Naive B cell (primary cell): ENCODE measurements around the gene MCMBP. TPM values are rescaled to one million over a fixed set of nuclear protein-coding genes. Genes with fewer than 3 reads are reported as not detected.
A peak's percentile ranks its signal among the peaks of the same experiment; 100 is the strongest.
"Not testable (repeated sequence)": the region's sequence is repeated elsewhere in the genome, so short reads cannot be mapped to it uniquely, and the experiment has no call there.

Source experiments
- ATAC-seq, 2 donors: fragments of 150-1000 bp; cut with Tn5 transposase; 2 replicates each; pipeline ENCODE4 v1.10.0; 2021; ENCODE audit warnings: low read depth in 2 of 2, mild to moderate bottlenecking in 2 of 2, moderate library complexity in 2 of 2
- DNase-seq: peaks from one replicate; pipeline ENCODE4 v3.0.0; 2022
- H3K27ac Mint-ChIP-seq, 6 donors: one replicate each; pipeline ENCODE4 v1.8.0; 2020 to 2022; ENCODE audit warnings: mild to moderate bottlenecking in 6 of 6, mixed read lengths in 6 of 6, moderate library complexity in 5 of 6, inconsistent platforms in 2 of 6
- H3K27me3 Mint-ChIP-seq, 3 donors: one replicate each; pipeline ENCODE4 v1.8.0; 2021 to 2022; ENCODE audit warnings: mixed read lengths in 3 of 3, mild to moderate bottlenecking in 1 of 3
- H3K36me3 Mint-ChIP-seq, 2 donors: one replicate each; pipeline ENCODE4 v1.8.0; 2020 to 2022; ENCODE audit warnings: mixed read lengths in 2 of 2, inconsistent platforms in 1 of 2, mild to moderate bottlenecking in 1 of 2
- H3K4me1 Mint-ChIP-seq, 3 donors: one replicate each; pipeline ENCODE4 v1.8.0; 2020 to 2022; ENCODE audit warnings: mixed read lengths in 3 of 3, inconsistent platforms in 1 of 3, mild to moderate bottlenecking in 1 of 3, moderate library complexity in 1 of 3
- H3K4me3 Mint-ChIP-seq, 8 donors: one replicate each; pipeline ENCODE4 v1.8.0; 2020 to 2022; ENCODE audit warnings: mild to moderate bottlenecking in 8 of 8, mixed read lengths in 8 of 8, moderate library complexity in 8 of 8, inconsistent platforms in 2 of 8
- H3K9me3 Mint-ChIP-seq, 7 donors: one replicate each; pipeline ENCODE4 v1.8.0; 2020 to 2022; ENCODE audit warnings: mixed read lengths in 7 of 7, mild to moderate bottlenecking in 5 of 7, inconsistent platforms in 2 of 7, moderate library complexity in 1 of 7
- polyA plus RNA-seq, 6 donors: library from polyadenylated mRNA; unstranded; fragments of 300-500 nt; fragmentation: Illumina TruSeq; gene quantifications; one replicate each; pipeline ENCODE4 v1.2.3, GENCODE V29; 2021; ENCODE audit warnings: low read depth in 6 of 6

MCMBP gene
- polyA plus RNA-seq, 6 donors from 2014 or later = 40.5 to 77.0 (median 48.5) TPM

GRCh38 chr10:119807960-119808697 lies 64.5 kb downstream of the MCMBP start:
- ATAC-seq (peak in 1 of 2 donors; percentile 34), DNase-seq (peak; percentile 7)
- H3K9me3 Mint-ChIP-seq = no peaks in the 10 kb centered on the region
- H3K36me3 Mint-ChIP-seq = peaks cover 0 to 16% of the 10 kb centered on the region in 2 donors
- H3K4me1 Mint-ChIP-seq = peaks cover 0 to 28% (median 4%) of the 10 kb centered on the region in 3 donors
- H3K27me3 Mint-ChIP-seq = no peaks in the 10 kb centered on the region
- H3K4me3 Mint-ChIP-seq = no peak overlapping the region
- peak overlapping the region in 2 of 6 donors; percentile 44 to 70 for H3K27ac Mint-ChIP-seq

DNA sequence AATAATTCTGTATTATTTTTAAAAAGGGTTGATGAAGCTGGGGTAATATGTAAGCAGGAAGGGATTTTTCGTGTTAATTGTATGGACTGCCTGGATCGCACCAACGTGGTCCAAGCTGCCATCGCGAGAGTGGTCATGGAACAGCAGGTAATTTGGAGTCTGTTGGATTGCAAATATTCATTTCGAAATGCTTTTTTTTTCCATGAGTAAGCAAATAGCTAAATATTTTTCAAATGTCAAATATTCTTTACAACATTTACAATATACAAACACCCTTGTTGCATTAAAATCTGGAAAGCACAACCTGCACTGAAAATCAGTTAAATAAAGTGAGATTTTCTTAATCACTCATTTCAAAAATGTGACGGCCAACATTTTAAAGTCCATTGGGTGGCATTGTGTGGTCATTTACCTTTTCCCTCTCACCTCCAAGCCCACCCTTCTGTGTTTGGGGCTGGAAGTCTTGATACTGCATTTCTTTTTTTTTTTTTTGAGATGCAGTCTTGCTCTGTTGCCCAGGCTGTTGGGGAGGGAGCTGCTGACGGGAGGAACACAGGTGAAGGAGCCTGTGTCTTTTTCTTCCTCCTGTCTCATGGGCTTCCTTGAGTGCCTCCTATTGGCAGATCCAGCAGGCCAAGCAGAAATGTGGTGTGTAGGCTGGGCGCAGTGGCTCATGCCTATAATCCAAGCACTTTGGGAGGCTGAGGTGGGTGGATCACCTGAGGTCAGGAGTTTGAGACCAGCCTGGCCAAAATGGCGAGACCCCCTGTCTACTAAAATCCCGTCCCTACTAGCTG lies 66.1 kb downstream of the MCMBP start:
- H3K9me3 Mint-ChIP-seq = no peaks in the 10 kb centered on the region
- DNase-seq (no peak), ATAC-seq (no peak)
- H3K27me3 Mint-ChIP-seq = no peaks in the 10 kb centered on the region
- peak overlapping the region in 1 of 6 donors; percentile 33 for H3K27ac Mint-ChIP-seq
- peaks cover 0 to 22% (median 4%) of the 10 kb centered on the region in 3 donors for H3K4me1 Mint-ChIP-seq
- no peak overlapping the region for H3K4me3 Mint-ChIP-seq
- H3K36me3 Mint-ChIP-seq = peaks cover 0 to 16% of the 10 kb centered on the region in 2 donors

DNA sequence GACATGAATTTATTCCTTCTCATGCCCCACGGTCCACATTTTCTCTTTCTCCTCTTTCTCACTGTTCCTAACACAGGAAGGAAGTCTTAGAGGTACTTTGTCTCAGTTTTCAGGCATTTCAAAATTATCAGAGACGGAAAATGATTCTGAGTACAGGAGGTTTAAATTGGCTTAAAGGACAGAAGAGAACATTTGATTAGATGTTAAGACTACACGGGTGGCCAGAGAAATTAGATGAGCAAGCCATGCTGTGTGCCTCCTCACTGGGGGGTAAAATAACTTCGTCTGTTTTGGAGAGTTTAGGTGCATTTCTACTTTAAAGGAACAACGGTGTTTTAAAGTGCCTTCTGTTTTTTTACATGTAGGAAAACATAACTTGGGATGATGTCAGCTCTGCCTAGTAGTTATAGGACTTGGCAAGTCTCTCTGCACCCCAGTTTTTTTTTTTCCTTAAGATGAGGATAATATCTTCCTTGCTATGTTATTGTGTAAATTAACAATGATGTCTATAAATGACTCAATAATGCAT lies 66.9 kb downstream of the MCMBP start:
- Mint-ChIP-seq H3K4me1 (peaks cover 0 to 20% (median 9%) of the 10 kb centered on the region in 3 donors), H3K27ac (peak overlapping the region in 1 of 6 donors; percentile 47), H3K4me3 (no peak overlapping the region), H3K27me3 (no peaks in the 10 kb centered on the region), H3K9me3 (no peaks in the 10 kb centered on the region), H3K36me3 (peaks cover 0 to 14% of the 10 kb centered on the region in 2 donors)
- no peak for ATAC-seq
- no peak for DNase-seq

DNA sequence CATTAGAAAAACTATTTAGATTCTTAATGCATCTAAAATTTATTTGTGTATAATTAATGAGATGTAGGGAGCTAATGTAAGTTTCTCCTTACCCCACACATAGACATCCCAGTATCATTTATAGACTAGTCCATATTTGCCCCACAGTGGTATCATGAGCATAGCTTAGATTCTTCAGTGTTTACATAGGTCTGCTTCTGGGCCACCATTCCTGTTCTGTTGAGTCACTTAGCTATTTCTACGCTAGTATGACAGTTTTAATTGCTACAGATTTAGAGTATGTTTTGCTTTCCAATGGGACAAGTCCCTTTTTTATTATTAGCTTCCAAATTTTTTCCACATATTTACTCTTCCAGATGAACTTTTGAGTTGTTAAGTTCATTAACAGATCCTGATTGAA lies 69.4 kb downstream of the MCMBP start:
- ATAC-seq (no peak), DNase-seq (no peak)
- Mint-ChIP-seq H3K9me3 (no peaks in the 10 kb centered on the region), H3K4me3 (no peak overlapping the region), H3K27ac (no peak overlapping the region), H3K36me3 (peaks cover 0 to 22% of the 10 kb centered on the region in 2 donors), H3K27me3 (no peaks in the 10 kb centered on the region), H3K4me1 (peaks cover 0 to 9% (median 9%) of the 10 kb centered on the region in 3 donors)

- peaks cover 0 to 5% (median 5%) of the 10 kb centered on the region in 3 donors for H3K4me1 Mint-ChIP-seq
- no peaks in the 10 kb centered on the region for H3K27me3 Mint-ChIP-seq
- H3K27ac Mint-ChIP-seq = peak overlapping the region in 1 of 6 donors; percentile 83
- peaks cover 2 to 22% of the 10 kb centered on the region in 2 donors for H3K36me3 Mint-ChIP-seq
- DNase-seq = no peak
- H3K9me3 Mint-ChIP-seq = no peaks in the 10 kb centered on the region
- ATAC-seq = no peak
- peak overlapping the region in 1 of 8 donors; percentile 48 for H3K4me3 Mint-ChIP-seq
These were observed 70.6 kb downstream of the MCMBP start for GRCh38 chr10:119801998-119802538.

DNA sequence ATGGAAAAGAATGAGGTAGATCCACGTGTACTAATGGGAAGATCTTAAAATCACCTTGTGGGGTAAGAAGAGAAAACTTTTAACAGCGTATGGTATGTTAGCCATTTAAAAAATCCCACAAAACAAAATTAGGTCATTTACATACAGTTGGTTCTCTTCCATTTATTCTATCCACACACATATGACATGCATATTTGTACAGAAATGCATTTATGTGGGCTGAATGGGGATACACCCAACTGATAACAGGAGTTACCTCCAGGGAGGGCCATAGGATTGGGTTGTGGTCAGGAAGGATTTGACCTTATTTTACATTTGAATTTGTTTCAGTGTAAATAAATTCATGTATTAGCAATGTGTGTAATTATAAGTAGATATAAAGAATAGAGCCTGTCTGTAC lies 71.5 kb downstream of the MCMBP start:
- DNase-seq = no peak
- Mint-ChIP-seq H3K36me3 (peaks cover 10 to 22% of the 10 kb centered on the region in 2 donors), H3K9me3 (no peaks in the 10 kb centered on the region), H3K4me3 (no peak overlapping the region), H3K27me3 (no peaks in the 10 kb centered on the region), H3K27ac (peak overlapping the region in 1 of 6 donors; percentile 74), H3K4me1 (peaks cover 0 to 5% (median 5%) of the 10 kb centered on the region in 3 donors)
- ATAC-seq = no peak

- H3K27ac Mint-ChIP-seq = no peak overlapping the region
- H3K27me3 Mint-ChIP-seq = no peaks in the 10 kb centered on the region
- H3K4me1 Mint-ChIP-seq = peaks cover 0 to 3% (median 2%) of the 10 kb centered on the region in 3 donors
- ATAC-seq = no peak
- no peak overlapping the region for H3K4me3 Mint-ChIP-seq
- DNase-seq = no peak
- peaks cover 21% of the 10 kb centered on the region in 2 donors for H3K36me3 Mint-ChIP-seq
- no peaks in the 10 kb centered on the region for H3K9me3 Mint-ChIP-seq
These were observed 76.6 kb downstream of the MCMBP start for GRCh38 chr10:119796039-119796438.

- not testable (repeated sequence) for ATAC-seq
- H3K36me3 Mint-ChIP-seq = peaks cover 15 to 21% of the 10 kb centered on the region in 2 donors
These were observed 77.5 kb downstream of the MCMBP start for GRCh38 chr10:119795101-119795500.

DNA sequence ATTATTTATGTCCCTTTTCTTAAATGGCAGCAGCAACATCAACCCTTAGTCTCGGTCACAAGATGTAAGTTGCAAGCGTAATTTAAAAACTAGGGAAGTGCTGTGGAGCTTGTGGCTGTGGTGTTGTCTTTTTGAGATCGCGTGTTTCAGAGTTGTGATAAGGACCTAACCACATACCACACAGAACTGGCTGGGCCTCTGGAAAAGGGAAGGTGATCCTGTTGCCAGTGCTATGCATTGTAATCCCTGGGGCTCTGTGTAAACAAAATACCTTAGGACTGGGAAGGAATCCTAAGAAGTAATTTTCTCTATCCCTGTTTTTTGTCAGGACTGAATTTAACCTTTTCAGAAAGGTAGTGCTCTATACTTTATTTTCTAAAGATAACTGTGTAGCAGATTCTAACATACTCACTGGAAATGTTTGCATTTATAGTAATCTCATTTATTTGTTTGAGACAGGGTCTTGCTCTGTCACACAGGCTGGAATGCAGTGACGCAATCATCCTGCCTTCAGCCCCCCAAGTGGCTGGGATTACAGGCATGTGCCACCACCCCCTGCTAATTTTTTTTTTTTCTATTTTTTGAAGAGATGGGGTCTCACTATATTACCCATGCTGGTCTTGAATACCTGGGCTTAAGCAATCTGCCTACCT lies 86.4 kb downstream of the MCMBP start:
- Mint-ChIP-seq H3K36me3 (peaks cover 3 to 13% of the 10 kb centered on the region in 2 donors), H3K9me3 (peaks cover 0 to 1% (median 0%) of the 10 kb centered on the region in 7 donors), H3K27me3 (no peaks in the 10 kb centered on the region), H3K4me1 (peaks cover 32 to 76% (median 41%) of the 10 kb centered on the region in 3 donors), H3K27ac (peak overlapping the region in 3 of 6 donors; percentile 33 to 70 (median 39)), H3K4me3 (peak overlapping the region in 1 of 8 donors; percentile 30)
- DNase-seq (no peak), ATAC-seq (no peak)

More at GRCh38 chr10:119795101-119795500, 77.5 kb downstream of the MCMBP start:
- H3K9me3 Mint-ChIP-seq, H3K4me3 Mint-ChIP-seq, H3K4me1 Mint-ChIP-seq, H3K27me3 Mint-ChIP-seq, H3K27ac Mint-ChIP-seq, DNase-seq: not testable (repeated sequence)

GRCh38 chr10:119784340-119785067 lies 88.1 kb downstream of the MCMBP start:
- peaks cover 0 to 2% (median 0%) of the 10 kb centered on the region in 7 donors for H3K9me3 Mint-ChIP-seq
- ATAC-seq (peak; percentile 69), DNase-seq (peak; percentile 34)
- H3K36me3 Mint-ChIP-seq = peaks cover 0 to 16% of the 10 kb centered on the region in 2 donors
- H3K4me3 Mint-ChIP-seq = peak overlapping the region; percentile 13 to 87 (median 56)
- H3K27ac Mint-ChIP-seq = peak overlapping the region in 5 of 6 donors; percentile 49 to 94 (median 74)
- peaks cover 28 to 72% (median 39%) of the 10 kb centered on the region in 3 donors for H3K4me1 Mint-ChIP-seq
- no peaks in the 10 kb centered on the region for H3K27me3 Mint-ChIP-seq

DNA sequence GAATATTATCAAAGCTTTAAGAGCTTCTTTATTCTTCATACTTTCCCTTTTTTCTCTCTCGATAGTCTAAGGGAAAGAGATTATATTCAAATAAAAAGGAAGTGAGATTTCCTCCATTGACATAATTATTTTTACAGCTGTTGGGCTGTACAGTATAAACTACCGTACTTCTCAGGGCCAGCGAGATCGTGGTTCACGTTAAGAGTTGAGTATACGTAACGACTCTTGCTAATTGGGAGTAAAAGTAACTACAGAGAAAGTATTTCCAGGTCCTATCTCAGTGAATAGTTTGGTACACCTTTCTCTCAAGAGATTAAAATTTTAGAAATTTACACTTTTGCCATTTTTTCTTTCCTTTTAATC lies 89.0 kb downstream of the MCMBP start:
- Mint-ChIP-seq H3K27ac (peak overlapping the region; percentile 58 to 97 (median 82)), H3K4me1 (peaks cover 31 to 74% (median 42%) of the 10 kb centered on the region in 3 donors), H3K36me3 (peaks cover 0 to 16% of the 10 kb centered on the region in 2 donors), H3K27me3 (no peaks in the 10 kb centered on the region), H3K9me3 (peaks cover 0 to 2% (median 0%) of the 10 kb centered on the region in 7 donors), H3K4me3 (peak overlapping the region; percentile 57 to 91 (median 79))
- peak; percentile 39 for DNase-seq
- ATAC-seq = peak; percentile 82 to 86

- no peak for ATAC-seq
- DNase-seq = no peak
- Mint-ChIP-seq H3K27me3 (no peaks in the 10 kb centered on the region), H3K4me1 (peaks cover 30 to 76% (median 46%) of the 10 kb centered on the region in 3 donors), H3K27ac (peak overlapping the region; percentile 58 to 97 (median 82)), H3K36me3 (peaks cover 0 to 14% of the 10 kb centered on the region in 2 donors), H3K4me3 (peak overlapping the region; percentile 57 to 91 (median 79)), H3K9me3 (peaks cover 0 to 2% (median 0%) of the 10 kb centered on the region in 7 donors)
These were observed 89.5 kb downstream of the MCMBP start for GRCh38 chr10:119782981-119783664.
